ENCODE measurements around the gene AIRE. TPM values are rescaled to one million over a fixed set of nuclear protein-coding genes. Genes with fewer than 3 reads are reported as not detected.
A peak's percentile ranks its signal among the peaks of the same experiment; 100 is the strongest.
"Not testable (repeated sequence)": the region's sequence is repeated elsewhere in the genome, so short reads cannot be mapped to it uniquely, and the experiment has no call there.

Gene AIRE
- total and polyA plus RNA-seq, 2 experiments from 2014 or later: 0.45 TPM; not detected in 1

GRCh38 chr21:44337449-44337848 is 51.8 kb downstream of the AIRE start:
- TF ChIP-seq, protein P1, sequence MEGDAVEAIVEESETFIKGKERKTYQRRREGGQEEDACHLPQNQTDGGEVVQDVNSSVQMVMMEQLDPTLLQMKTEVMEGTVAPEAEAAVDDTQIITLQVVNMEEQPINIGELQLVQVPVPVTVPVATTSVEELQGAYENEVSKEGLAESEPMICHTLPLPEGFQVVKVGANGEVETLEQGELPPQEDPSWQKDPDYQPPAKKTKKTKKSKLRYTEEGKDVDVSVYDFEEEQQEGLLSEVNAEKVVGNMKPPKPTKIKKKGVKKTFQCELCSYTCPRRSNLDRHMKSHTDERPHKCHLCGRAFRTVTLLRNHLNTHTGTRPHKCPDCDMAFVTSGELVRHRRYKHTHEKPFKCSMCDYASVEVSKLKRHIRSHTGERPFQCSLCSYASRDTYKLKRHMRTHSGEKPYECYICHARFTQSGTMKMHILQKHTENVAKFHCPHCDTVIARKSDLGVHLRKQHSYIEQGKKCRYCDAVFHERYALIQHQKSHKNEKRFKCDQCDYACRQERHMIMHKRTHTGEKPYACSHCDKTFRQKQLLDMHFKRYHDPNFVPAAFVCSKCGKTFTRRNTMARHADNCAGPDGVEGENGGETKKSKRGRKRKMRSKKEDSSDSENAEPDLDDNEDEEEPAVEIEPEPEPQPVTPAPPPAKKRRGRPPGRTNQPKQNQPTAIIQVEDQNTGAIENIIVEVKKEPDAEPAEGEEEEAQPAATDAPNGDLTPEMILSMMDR (IDR thresholded peaks at IDR 0.05; ENCODE audit: low read depth, low read length): no peak
- Histone ChIP-seq H3K4me3 (no peak overlapping the region), H3K36me3 (no peaks in the 10 kb centered on the region), H3K27ac (no peak overlapping the region), H3K9me3 (ENCODE audit: low read depth) (no peaks in the 10 kb centered on the region), H3K27me3 (no peaks in the 10 kb centered on the region), H3K4me1 (ENCODE audit: low read depth) (peaks cover 4% of the 10 kb centered on the region)
- peak in 1 of 2 donors; percentile 17 for DNase-seq (ENCODE audit: low read depth in 1 of 2, low spot score in 1 of 2)

- TF ChIP-seq, protein P1 (IDR thresholded peaks at IDR 0.05; ENCODE audit: low read depth, low read length): peak; percentile 37
- H3K9me3 ChIP-seq (ENCODE audit: low read depth): no peaks in the 10 kb centered on the region
- peak; percentile 56 to 76 for DNase-seq (ENCODE audit: low read depth in 1 of 2, low spot score in 1 of 2)
- H3K36me3 ChIP-seq: no peaks in the 10 kb centered on the region
- peak overlapping the region; percentile 9 for H3K27ac ChIP-seq
- H3K4me1 ChIP-seq (ENCODE audit: low read depth): peaks cover 4% of the 10 kb centered on the region
- peak overlapping the region; percentile 27 for H3K4me3 ChIP-seq
- H3K27me3 ChIP-seq: no peaks in the 10 kb centered on the region
Measured at GRCh38 chr21:44337941-44338895, 52.5 kb downstream of the AIRE start.

DNA sequence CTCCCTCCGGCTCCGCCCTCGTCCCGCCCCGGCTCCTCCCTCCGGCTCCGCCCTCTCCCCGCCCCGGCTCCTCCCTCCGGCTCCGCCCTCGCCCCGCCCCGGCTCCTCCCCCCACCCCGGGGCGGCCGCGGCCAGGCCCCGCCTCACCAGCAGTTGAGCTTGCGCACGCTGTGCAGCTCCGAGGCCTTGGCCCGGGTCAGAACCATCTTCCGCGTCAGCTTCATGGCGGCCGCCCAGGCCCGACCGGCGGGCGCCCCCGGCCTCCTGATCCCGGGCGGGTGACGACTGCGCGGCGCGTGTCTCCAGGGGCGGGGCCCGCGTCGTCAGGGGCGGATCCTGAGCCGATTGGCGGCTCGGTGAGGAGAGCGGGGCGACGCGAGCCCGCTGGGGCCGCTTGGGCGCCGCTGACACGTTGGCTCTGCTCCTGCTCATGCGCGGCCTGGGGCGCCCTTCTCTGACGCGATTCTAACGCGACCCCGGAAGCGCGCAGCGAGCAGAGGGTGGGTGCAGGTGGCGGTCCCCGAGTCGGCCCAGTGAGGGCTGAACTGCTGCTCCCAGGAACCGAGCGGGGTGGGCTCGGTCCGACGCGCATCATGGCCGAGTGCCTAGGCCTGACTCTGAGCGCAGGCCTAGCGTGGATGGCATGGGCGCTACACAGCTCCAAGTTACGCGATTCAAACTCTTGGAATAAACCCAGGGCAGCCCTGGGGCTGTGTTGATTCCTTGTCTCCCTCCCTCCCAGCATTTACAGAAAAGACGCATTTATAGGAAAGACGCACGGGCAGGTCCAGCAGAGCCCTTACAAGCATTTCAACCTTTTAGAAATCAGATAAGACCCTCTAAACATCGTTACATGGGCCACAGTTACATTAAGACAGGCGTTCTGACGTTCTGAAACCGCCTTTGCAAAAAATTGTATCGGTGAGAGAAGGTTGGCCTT is 53.6 kb downstream of the AIRE start, which contains the start of gene CFAP410:
TSS of gene CFAP410 (minus strand) at position 420 of the 940 bp plus-strand sequence. CDS start at position 224, 196 bp downstream.
- DNase-seq (ENCODE audit: low read depth in 1 of 2, low spot score in 1 of 2): peak; percentile 97 to 98
- H3K27ac ChIP-seq: peak within 1 kb of the TSS; percentile 98
- TF ChIP-seq, protein P1 (IDR thresholded peaks at IDR 0.05; ENCODE audit: low read depth, low read length): no peak
- H3K27me3 ChIP-seq: no peaks in the 10 kb centered on the region
- H3K4me3 ChIP-seq: peak within 1 kb of the TSS; percentile 80
- H3K9me3 ChIP-seq (ENCODE audit: low read depth): no peaks in the 10 kb centered on the region
- no peaks in the 10 kb centered on the region for H3K36me3 ChIP-seq
- peaks cover 4% of the 10 kb centered on the region for H3K4me1 ChIP-seq (ENCODE audit: low read depth)

GRCh38 chr21:44341726-44342458 is 56.2 kb downstream of the AIRE start:
- H3K4me3 ChIP-seq; H3K27ac ChIP-seq; H3K27me3 ChIP-seq; DNase-seq (ENCODE audit: low read depth in 1 of 2, low spot score in 1 of 2); H3K9me3 ChIP-seq (ENCODE audit: low read depth); H3K36me3 ChIP-seq; H3K4me1 ChIP-seq (ENCODE audit: low read depth): not testable (repeated sequence)

DNA sequence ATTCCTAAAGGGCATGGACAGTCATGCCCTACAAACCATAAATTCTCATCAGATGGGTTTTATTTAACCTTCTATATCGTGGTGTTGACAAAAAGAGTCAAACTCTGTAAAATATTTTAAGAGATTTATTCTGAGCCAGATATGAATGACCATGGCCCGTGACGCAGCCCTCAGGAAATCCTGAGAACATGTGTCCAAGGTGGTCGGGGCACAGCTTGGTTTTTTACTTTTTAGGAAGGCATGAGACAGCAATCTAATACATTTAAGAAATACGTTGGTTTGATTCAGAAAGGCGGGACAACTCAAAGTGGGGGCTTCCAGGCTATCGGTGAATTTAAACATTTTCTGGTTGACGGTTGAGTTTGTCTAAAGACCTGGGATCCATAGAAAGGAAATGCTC is 57.3 kb downstream of the AIRE start:
- not testable (repeated sequence) for DNase-seq (ENCODE audit: low read depth in 1 of 2, low spot score in 1 of 2); H3K4me3 ChIP-seq; H3K27ac ChIP-seq; H3K4me1 ChIP-seq (ENCODE audit: low read depth); H3K27me3 ChIP-seq; H3K36me3 ChIP-seq; H3K9me3 ChIP-seq (ENCODE audit: low read depth)

Data from cardiac muscle cell (in vitro differentiated cells and primary cell).